OCI-LY7 (cell line): Measurements from ENCODE around the gene ABR.

Experiments
- CTCF ChIP-seq: fragments of 200-600 bp; sonication (generic); conservative IDR thresholded peaks from 2 replicates; pipeline ENCODE4 v1.5.1; 2014; ENCODE audit warnings: mild to moderate bottlenecking, antibody characterized with exemption, low read length, moderate library complexity, mixed read lengths
- EZH2phosphoT487 ChIP-seq: fragments of 200-600 bp; sonication (generic); IDR thresholded peaks from 2 replicates; pipeline ENCODE4 v1.6.1; 2018; ENCODE audit warnings: low read depth, borderline replicate concordance, mild to moderate bottlenecking, mixed run types, antibody characterized with exemption, low read length, moderate library complexity, mixed read lengths

- TF ChIP-seq CTCF: 0 out of 2 replicates have a peak, but pooled peaks have one; percentile 15
- TF ChIP-seq EZH2phosphoT487: no peak
Observed at GRCh38 chr17:1147664-1148063, 32.1 kb downstream of the ABR start.
